Stimulated activated CD4-positive, alpha-beta T cell treated with anti-CD3 and anti-CD28 coated beads, Interleukin-1b, Interleukin-23, amount 100 ng/mL, for 1 hour (primary cell): Measurements from ENCODE around the gene NISCH.

ENCODE experiments used
- DNase-seq, 2 donors: peaks; one replicate each; pipeline ENCODE4 v3.0.0-alpha.2; 2020; ENCODE audit warnings: low read depth in 2 of 2

NISCH gene

GRCh38 chr3:52447512-52448355 lies 7.7 kb upstream of the NISCH start:
- DNase-seq = no peak

- no peak for DNase-seq
Measured at GRCh38 chr3:52450489-52451236, 4.7 kb upstream of the NISCH start.

- no peak for DNase-seq
Measured at GRCh38 chr3:52451237-52452083, 3.9 kb upstream of the NISCH start.

- no peak for DNase-seq
Measured at GRCh38 chr3:52452126-52452525, 3.3 kb upstream of the NISCH start.

- no peak for DNase-seq
Measured at GRCh38 chr3:52452570-52453221, 2.7 kb upstream of the NISCH start.

GRCh38 chr3:52453496-52454249 lies 1.7 kb upstream of the NISCH start, which contains the start of gene TNNC1:
Gene TNNC1, minus strand, starts transcription at chr3:52454041. Its CDS starts 26 bp downstream, at chr3:52454015.
- DNase-seq = no peak

GRCh38 chr3:52454250-52454937 lies 1.0 kb upstream of the NISCH start:
- DNase-seq = no peak

GRCh38 chr3:52454938-52455282 lies 494 bp upstream of the NISCH start:
- DNase-seq = no peak

- no peak for DNase-seq
Measured at GRCh38 chr3:52456169-52456799, 880 bp downstream of the NISCH start.

- no peak for DNase-seq
Measured at GRCh38 chr3:52456800-52457183, 1.4 kb downstream of the NISCH start.

- no peak for DNase-seq
Measured at GRCh38 chr3:52458031-52458760, 2.8 kb downstream of the NISCH start.

GRCh38 chr3:52458770-52459545 lies 3.6 kb downstream of the NISCH start:
- no peak for DNase-seq

- DNase-seq = no peak
Measured at GRCh38 chr3:52461874-52462273, 6.5 kb downstream of the NISCH start.

GRCh38 chr3:52463416-52463815 lies 8.0 kb downstream of the NISCH start:
- no peak for DNase-seq

GRCh38 chr3:52468336-52468735 lies 12.9 kb downstream of the NISCH start:
- DNase-seq = no peak

GRCh38 chr3:52469001-52469400 lies 13.6 kb downstream of the NISCH start:
- no peak for DNase-seq

- no peak for DNase-seq
Measured at GRCh38 chr3:52470920-52471319, 15.5 kb downstream of the NISCH start.
